Measurements from ENCODE around the gene ICE2. TPM values are rescaled to one million over a fixed set of nuclear protein-coding genes. Genes with fewer than 3 reads are reported as not detected.
A peak's percentile ranks its signal among the peaks of the same experiment; 100 is the strongest.

The ICE2 gene
- polyA plus RNA-seq, 3 donors, result 10.0 to 27.0 (median 24.8) TPM

DNA sequence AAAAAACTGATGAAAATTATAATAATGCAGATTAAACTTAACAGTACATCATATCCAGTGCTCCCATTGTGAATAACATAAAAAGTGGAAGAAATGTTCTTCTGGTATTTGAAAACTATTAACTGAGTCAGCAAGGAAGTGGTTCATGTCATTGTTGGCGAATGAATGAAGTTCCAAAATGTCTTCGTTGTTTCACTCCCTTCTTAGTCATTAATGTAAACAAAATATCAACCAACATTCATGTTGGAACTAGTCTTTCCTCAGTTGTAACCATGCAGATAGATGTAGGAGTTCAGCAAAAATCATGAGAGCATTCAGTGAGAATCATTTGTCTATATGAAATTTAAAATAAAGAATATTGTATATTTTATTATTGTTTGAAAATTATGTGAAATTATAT, 44.1 kb upstream of the ICE2 start:
- no peak for DNase-seq
- H2AFZ ChIP-seq (ENCODE audit: insufficient read depth, low read depth, low read length, poor library complexity, severe bottlenecking), result no peak overlapping the region
- WGBS (ENCODE audit: insufficient coverage), result no CpG with 5 or more reads among the region's 2 CpGs
- no peaks in the 10 kb centered on the region for H3K4me1 ChIP-seq (ENCODE audit: control insufficient read depth in 1 of 2, insufficient read depth in 2 of 2, low read length in 2 of 2)
- H3K27me3 Mint-ChIP-seq (ENCODE audit: low read depth in 3 of 3), result no peaks in the 10 kb centered on the region
- H3K79me2 ChIP-seq (ENCODE audit: insufficient read depth, low read length), result no peaks in the 10 kb centered on the region
- H3K9me3 Mint-ChIP-seq, result no peaks in the 10 kb centered on the region
- H3K36me3 Mint-ChIP-seq, result no peaks in the 10 kb centered on the region
- H3K4me3 ChIP-seq (replicated peaks in 1 of 3; ENCODE audit: low read depth in 2 of 3, low read length in 3 of 3), result no peak overlapping the region
- no peaks in the 10 kb centered on the region for H3K36me3 ChIP-seq (replicated peaks in 1 of 2; ENCODE audit: control insufficient read depth in 1 of 2, insufficient read depth in 2 of 2, low read length in 2 of 2)
- H3K27ac Mint-ChIP-seq, result no peak overlapping the region
- H3K9me3 ChIP-seq (replicated peaks in 1 of 2; ENCODE audit: control insufficient read depth in 1 of 2, insufficient read depth in 1 of 2, low read length in 2 of 2), result no peaks in the 10 kb centered on the region
- no peaks in the 10 kb centered on the region for H4K20me1 ChIP-seq (ENCODE audit: insufficient read depth, low read length)
- H3K4me2 ChIP-seq (replicated peaks; ENCODE audit: extremely low read depth, low read length, poor library complexity, severe bottlenecking), result no peak overlapping the region
- H3K9ac ChIP-seq (ENCODE audit: insufficient read depth, low read length, poor library complexity, severe bottlenecking), result no peak overlapping the region
- TF ChIP-seq, protein P1, sequence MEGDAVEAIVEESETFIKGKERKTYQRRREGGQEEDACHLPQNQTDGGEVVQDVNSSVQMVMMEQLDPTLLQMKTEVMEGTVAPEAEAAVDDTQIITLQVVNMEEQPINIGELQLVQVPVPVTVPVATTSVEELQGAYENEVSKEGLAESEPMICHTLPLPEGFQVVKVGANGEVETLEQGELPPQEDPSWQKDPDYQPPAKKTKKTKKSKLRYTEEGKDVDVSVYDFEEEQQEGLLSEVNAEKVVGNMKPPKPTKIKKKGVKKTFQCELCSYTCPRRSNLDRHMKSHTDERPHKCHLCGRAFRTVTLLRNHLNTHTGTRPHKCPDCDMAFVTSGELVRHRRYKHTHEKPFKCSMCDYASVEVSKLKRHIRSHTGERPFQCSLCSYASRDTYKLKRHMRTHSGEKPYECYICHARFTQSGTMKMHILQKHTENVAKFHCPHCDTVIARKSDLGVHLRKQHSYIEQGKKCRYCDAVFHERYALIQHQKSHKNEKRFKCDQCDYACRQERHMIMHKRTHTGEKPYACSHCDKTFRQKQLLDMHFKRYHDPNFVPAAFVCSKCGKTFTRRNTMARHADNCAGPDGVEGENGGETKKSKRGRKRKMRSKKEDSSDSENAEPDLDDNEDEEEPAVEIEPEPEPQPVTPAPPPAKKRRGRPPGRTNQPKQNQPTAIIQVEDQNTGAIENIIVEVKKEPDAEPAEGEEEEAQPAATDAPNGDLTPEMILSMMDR (IDR thresholded peaks at IDR 0.05), result no peak
- no peak overlapping the region for H3K4me3 Mint-ChIP-seq
- H3K4me1 Mint-ChIP-seq, result peaks cover 3% of the 10 kb centered on the region
- no peak overlapping the region for H3K27ac ChIP-seq (ENCODE audit: low read depth in 1 of 2, low read length in 2 of 2)
- intact Hi-C loops (cut with micrococcal nuclease), result loop anchor here in 1 of 2 donors (5.0 kb wide), 1 partner anchor 166 kb away; no protein-coding TSS in a partner anchor
- H3K27me3 ChIP-seq (ENCODE audit: control insufficient read depth in 2 of 2, insufficient read depth in 2 of 2, low read length in 2 of 2), result no peaks in the 10 kb centered on the region

- Mint-ChIP-seq H3K27me3 (ENCODE audit: low read depth in 3 of 3) (no peaks in the 10 kb centered on the region), H3K36me3 (no peaks in the 10 kb centered on the region), H3K4me1 (peaks cover 3% of the 10 kb centered on the region), H3K9me3 (no peaks in the 10 kb centered on the region), H3K27ac (no peak overlapping the region), H3K4me3 (no peak overlapping the region)
- no peaks in the 10 kb centered on the region for H3K36me3 ChIP-seq (replicated peaks in 1 of 2; ENCODE audit: control insufficient read depth in 1 of 2, insufficient read depth in 2 of 2, low read length in 2 of 2)
- H3K27me3 ChIP-seq (ENCODE audit: control insufficient read depth in 2 of 2, insufficient read depth in 2 of 2, low read length in 2 of 2), result no peaks in the 10 kb centered on the region
- DNase-seq, result peak; percentile 53 to 60 (median 58)
- no peak overlapping the region for H3K27ac ChIP-seq (ENCODE audit: low read depth in 1 of 2, low read length in 2 of 2)
- H3K79me2 ChIP-seq (ENCODE audit: insufficient read depth, low read length), result no peaks in the 10 kb centered on the region
- H3K9me3 ChIP-seq (replicated peaks in 1 of 2; ENCODE audit: control insufficient read depth in 1 of 2, insufficient read depth in 1 of 2, low read length in 2 of 2), result no peaks in the 10 kb centered on the region
- 85% methylated on average over 3 of the region's 8 CpGs for WGBS (ENCODE audit: insufficient coverage)
- no peaks in the 10 kb centered on the region for H4K20me1 ChIP-seq (ENCODE audit: insufficient read depth, low read length)
- TF ChIP-seq, protein P1 (IDR thresholded peaks at IDR 0.05), result peak; percentile 93
- H3K9ac ChIP-seq (ENCODE audit: insufficient read depth, low read length, poor library complexity, severe bottlenecking), result no peak overlapping the region
- no peak overlapping the region for H3K4me2 ChIP-seq (replicated peaks; ENCODE audit: extremely low read depth, low read length, poor library complexity, severe bottlenecking)
- H3K4me3 ChIP-seq (replicated peaks in 1 of 3; ENCODE audit: low read depth in 2 of 3, low read length in 3 of 3), result no peak overlapping the region
- no peak overlapping the region for H2AFZ ChIP-seq (ENCODE audit: insufficient read depth, low read depth, low read length, poor library complexity, severe bottlenecking)
- intact Hi-C loops (cut with micrococcal nuclease), result loop anchor here in 1 of 2 donors (5.0 kb wide), 1 partner anchor 164 kb away; no protein-coding TSS in a partner anchor
- no peaks in the 10 kb centered on the region for H3K4me1 ChIP-seq (ENCODE audit: control insufficient read depth in 1 of 2, insufficient read depth in 2 of 2, low read length in 2 of 2)
These were observed 42.0 kb upstream of the ICE2 start for GRCh38 chr15:60520825-60521368.
